Measurements from ENCODE around the gene AKIRIN2.

The AKIRIN2 gene

DNA sequence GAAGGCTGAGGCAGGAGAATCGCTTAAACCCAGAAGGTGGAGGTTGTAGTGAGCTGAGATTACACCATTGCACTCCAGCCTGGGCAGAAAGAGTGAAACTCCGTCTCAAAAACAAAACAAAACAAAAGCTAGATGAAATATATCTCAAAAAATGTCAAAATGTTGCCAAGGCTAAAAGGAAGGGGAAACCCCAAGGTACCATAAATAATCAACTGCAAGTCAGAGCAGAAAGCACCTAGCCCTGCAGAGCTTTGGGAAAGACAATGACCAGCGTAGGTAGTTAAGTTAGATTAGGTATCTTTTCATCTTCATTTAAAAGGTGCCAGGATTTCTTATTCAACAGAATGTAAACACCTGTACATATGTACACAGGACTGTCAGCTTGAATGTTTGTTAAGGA is 33.0 kb downstream of the AKIRIN2 start:
- H3K27ac ChIP-seq (ENCODE audit: low read length): no peak overlapping the region
- H3K36me3 ChIP-seq (ENCODE audit: control insufficient read depth, insufficient read depth, low read length): no peaks in the 10 kb centered on the region; the same call in 1 of the 2 replicates
- no peaks in the 10 kb centered on the region for H3K9me3 ChIP-seq (ENCODE audit: control insufficient read depth, insufficient read depth, low read length)
- no peak for DNase-seq (ENCODE audit: low read depth, low spot score)
- H3K4me1 ChIP-seq (ENCODE audit: control insufficient read depth, insufficient read depth, low read length): no peaks in the 10 kb centered on the region
- WGBS (ENCODE audit: insufficient coverage, insufficient read length): no CpG with 5 or more reads among the region's 3 CpGs
- H3K27me3 ChIP-seq (ENCODE audit: control insufficient read depth, insufficient read depth, low read length): no peaks in the 10 kb centered on the region
- H3K4me3 ChIP-seq (ENCODE audit: low read length): no peak overlapping the region

DNA sequence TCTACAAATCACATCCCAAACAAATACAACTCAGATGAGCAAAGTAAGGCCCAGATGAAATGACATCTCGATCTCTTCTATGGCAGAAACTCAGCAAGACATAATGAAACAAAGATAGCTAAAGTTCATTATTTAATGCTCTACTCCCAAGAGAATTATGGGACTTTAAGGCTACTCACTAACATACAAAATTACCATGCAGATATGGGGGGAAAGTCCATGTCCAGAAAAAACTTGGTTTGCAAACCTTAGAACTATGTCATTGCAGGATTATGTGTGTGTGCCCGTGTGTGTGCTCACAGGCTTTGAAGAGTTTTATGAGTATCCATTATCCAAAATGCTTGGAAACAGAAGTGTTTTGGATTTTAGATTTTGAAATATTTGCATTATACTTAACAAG is 34.0 kb downstream of the AKIRIN2 start:
- Histone ChIP-seq H3K36me3 (ENCODE audit: control insufficient read depth, insufficient read depth, low read length) (no peaks in the 10 kb centered on the region; the same call in 1 of the 2 replicates), H3K27ac (ENCODE audit: low read length) (no peak overlapping the region), H3K4me1 (ENCODE audit: control insufficient read depth, insufficient read depth, low read length) (no peaks in the 10 kb centered on the region), H3K4me3 (ENCODE audit: low read length) (no peak overlapping the region), H3K9me3 (ENCODE audit: control insufficient read depth, insufficient read depth, low read length) (no peaks in the 10 kb centered on the region), H3K27me3 (ENCODE audit: control insufficient read depth, insufficient read depth, low read length) (no peaks in the 10 kb centered on the region)
- DNase-seq (ENCODE audit: low read depth, low spot score): no peak
- no CpG with 5 or more reads among the region's 2 CpGs for WGBS (ENCODE audit: insufficient coverage, insufficient read length)

DNA sequence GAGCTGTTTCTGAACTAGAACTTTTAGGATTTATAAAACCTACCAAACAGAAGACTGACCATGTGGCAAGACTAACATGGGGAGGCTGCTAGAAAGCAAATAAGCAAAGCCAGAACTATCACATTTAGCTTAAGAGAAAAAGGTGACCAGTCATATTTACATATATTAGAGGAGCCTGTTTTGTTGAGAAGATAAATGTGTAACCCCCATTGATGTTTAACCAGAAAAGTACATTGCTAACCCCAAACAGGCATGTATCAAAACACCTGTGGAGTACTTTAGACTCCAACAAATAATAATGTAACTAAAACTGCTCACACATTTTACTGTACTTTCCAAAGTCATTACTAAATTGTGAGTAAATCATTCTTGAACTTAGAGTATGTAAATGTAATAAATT is 35.0 kb downstream of the AKIRIN2 start:
- Histone ChIP-seq H3K9me3 (ENCODE audit: control insufficient read depth, insufficient read depth, low read length) (no peaks in the 10 kb centered on the region), H3K27ac (ENCODE audit: low read length) (no peak overlapping the region), H3K4me1 (ENCODE audit: control insufficient read depth, insufficient read depth, low read length) (no peaks in the 10 kb centered on the region), H3K27me3 (ENCODE audit: control insufficient read depth, insufficient read depth, low read length) (no peaks in the 10 kb centered on the region), H3K4me3 (ENCODE audit: low read length) (no peak overlapping the region), H3K36me3 (ENCODE audit: control insufficient read depth, insufficient read depth, low read length) (no peaks in the 10 kb centered on the region; the same call in 1 of the 2 replicates)
- DNase-seq (ENCODE audit: low read depth, low spot score): no peak

DNA sequence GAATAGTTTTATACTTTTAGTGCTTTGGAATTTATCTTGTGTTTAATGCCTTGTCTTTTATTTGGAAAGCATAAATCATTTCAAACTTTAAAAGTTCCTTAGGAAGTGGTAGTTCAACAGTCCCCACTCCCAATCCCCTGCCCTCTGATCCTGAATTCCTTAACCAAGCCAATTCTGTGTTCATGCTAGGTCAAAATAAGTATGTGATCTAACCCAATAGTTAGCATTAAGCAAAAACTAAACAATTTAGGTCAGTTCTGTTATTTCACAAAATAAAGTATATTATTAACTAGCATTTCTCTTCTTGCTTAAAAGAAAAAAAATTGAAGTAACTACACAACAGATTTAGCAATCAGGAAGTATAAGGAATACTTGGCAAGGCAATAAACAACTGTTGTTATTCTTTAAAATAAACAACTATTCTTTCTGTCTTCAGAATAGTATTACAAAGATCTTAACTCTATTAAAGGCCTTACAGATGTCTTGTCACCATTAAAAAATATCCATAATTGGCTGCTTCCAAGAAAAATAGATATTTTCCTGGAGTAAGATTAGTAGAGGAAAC is 37.0 kb downstream of the AKIRIN2 start:
- Histone ChIP-seq H3K4me3 (ENCODE audit: low read length) (no peak overlapping the region), H3K27ac (ENCODE audit: low read length) (no peak overlapping the region), H3K9me3 (ENCODE audit: control insufficient read depth, insufficient read depth, low read length) (no peaks in the 10 kb centered on the region), H3K27me3 (ENCODE audit: control insufficient read depth, insufficient read depth, low read length) (no peaks in the 10 kb centered on the region), H3K36me3 (ENCODE audit: control insufficient read depth, insufficient read depth, low read length) (no peaks in the 10 kb centered on the region; the same call in 1 of the 2 replicates), H3K4me1 (ENCODE audit: control insufficient read depth, insufficient read depth, low read length) (no peaks in the 10 kb centered on the region)
- no peak for DNase-seq (ENCODE audit: low read depth, low spot score)

DNA sequence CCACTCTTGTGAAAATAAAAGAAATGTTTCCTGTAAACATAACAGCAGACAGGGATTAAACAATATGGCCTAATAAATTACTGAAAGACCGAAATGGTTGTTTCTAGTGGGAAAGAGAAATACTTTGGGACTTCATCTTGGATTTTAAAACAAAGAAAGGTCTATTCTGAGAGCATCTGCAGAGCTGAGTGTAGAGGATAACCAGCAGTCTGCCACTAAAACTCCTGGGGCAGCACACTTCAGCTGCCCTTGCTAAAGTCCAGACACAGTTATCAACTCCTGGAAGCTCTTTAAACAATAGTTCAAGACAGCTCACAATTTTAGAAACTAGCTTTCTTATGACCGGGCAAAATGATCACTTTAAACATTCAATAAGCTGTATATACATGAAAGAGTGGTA is 38.6 kb downstream of the AKIRIN2 start:
- Histone ChIP-seq H3K36me3 (ENCODE audit: control insufficient read depth, insufficient read depth, low read length) (no peaks in the 10 kb centered on the region; the same call in 1 of the 2 replicates), H3K9me3 (ENCODE audit: control insufficient read depth, insufficient read depth, low read length) (no peaks in the 10 kb centered on the region), H3K4me3 (ENCODE audit: low read length) (no peak overlapping the region), H3K4me1 (ENCODE audit: control insufficient read depth, insufficient read depth, low read length) (no peaks in the 10 kb centered on the region), H3K27ac (ENCODE audit: low read length) (no peak overlapping the region), H3K27me3 (ENCODE audit: control insufficient read depth, insufficient read depth, low read length) (no peaks in the 10 kb centered on the region)
- DNase-seq (ENCODE audit: low read depth, low spot score): no peak
- no CpG with 5 or more reads among the region's 2 CpGs for WGBS (ENCODE audit: insufficient coverage, insufficient read length)

DNA sequence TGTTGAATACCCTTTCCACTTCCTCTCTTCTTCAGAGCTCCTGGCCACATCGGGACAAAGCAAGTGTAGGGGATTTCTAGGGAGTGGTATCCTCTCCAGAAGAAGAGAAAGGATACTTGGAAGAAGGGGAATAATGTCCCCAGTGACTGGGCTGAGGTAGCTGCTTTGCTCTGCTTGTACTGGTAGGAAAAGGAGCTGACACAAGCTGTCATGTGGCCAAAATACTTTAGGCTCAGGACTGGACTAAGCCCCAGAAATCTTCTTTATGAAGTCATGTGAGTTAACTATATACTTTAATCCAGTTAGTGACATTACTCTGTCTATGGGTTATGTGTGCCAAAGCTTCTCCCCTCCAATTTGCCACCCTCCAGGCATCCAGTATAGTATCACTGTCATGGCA is 40.5 kb downstream of the AKIRIN2 start:
- no peaks in the 10 kb centered on the region; the same call in 1 of the 2 replicates for H3K36me3 ChIP-seq (ENCODE audit: control insufficient read depth, insufficient read depth, low read length)
- DNase-seq (ENCODE audit: low read depth, low spot score): no peak
- H3K27ac ChIP-seq (ENCODE audit: low read length): no peak overlapping the region
- no peaks in the 10 kb centered on the region for H3K9me3 ChIP-seq (ENCODE audit: control insufficient read depth, insufficient read depth, low read length)
- no peaks in the 10 kb centered on the region for H3K4me1 ChIP-seq (ENCODE audit: control insufficient read depth, insufficient read depth, low read length)
- H3K27me3 ChIP-seq (ENCODE audit: control insufficient read depth, insufficient read depth, low read length): no peaks in the 10 kb centered on the region
- WGBS (ENCODE audit: insufficient coverage, insufficient read length): no CpG with 5 or more reads among the region's 1 CpG
- H3K4me3 ChIP-seq (ENCODE audit: low read length): no peak overlapping the region

GRCh38 chr6:87661016-87661415 is 41.0 kb downstream of the AKIRIN2 start:
- no peak overlapping the region for H3K27ac ChIP-seq (ENCODE audit: low read length)
- H3K9me3 ChIP-seq (ENCODE audit: control insufficient read depth, insufficient read depth, low read length): no peaks in the 10 kb centered on the region
- H3K4me3 ChIP-seq (ENCODE audit: low read length): no peak overlapping the region
- no peak for DNase-seq (ENCODE audit: low read depth, low spot score)
- no CpG with 5 or more reads among the region's 1 CpG for WGBS (ENCODE audit: insufficient coverage, insufficient read length)
- no peaks in the 10 kb centered on the region; the same call in 1 of the 2 replicates for H3K36me3 ChIP-seq (ENCODE audit: control insufficient read depth, insufficient read depth, low read length)
- H3K27me3 ChIP-seq (ENCODE audit: control insufficient read depth, insufficient read depth, low read length): no peaks in the 10 kb centered on the region
- H3K4me1 ChIP-seq (ENCODE audit: control insufficient read depth, insufficient read depth, low read length): no peaks in the 10 kb centered on the region

DNA sequence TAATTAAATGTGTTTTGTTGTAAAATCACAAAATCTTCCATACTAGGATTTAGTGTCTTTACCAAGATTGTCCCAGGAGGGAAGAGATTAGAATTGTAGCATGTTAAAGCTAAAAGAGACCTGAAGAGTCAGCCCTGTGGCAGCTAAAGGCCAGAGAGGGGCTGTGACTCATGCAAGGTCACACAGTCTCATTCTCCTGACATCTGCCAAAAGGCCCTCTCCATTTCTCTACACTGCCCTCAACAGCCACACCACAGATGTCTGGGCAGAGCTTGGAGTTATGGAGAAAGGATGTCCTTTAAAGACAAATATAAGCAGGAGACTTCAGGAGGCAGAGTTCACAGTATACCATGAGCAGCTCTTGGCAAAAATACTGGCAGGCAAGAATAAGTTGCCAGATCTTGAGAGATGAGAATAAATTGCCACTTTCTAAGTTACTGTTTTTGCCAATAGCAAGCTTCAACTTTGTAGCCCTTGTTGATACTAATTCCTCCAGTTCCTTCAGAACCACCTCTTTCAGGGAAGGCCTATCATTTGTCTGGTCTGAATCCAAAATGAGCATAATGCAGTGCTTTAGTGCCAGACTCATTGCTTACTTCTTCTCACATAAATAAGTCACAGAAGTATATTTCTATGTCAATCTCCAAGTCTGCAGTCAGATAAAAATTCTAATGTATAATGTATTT is 41.7 kb downstream of the AKIRIN2 start:
- no peaks in the 10 kb centered on the region for H3K9me3 ChIP-seq (ENCODE audit: control insufficient read depth, insufficient read depth, low read length)
- no peak for DNase-seq (ENCODE audit: low read depth, low spot score)
- no peaks in the 10 kb centered on the region for H3K4me1 ChIP-seq (ENCODE audit: control insufficient read depth, insufficient read depth, low read length)
- H3K27me3 ChIP-seq (ENCODE audit: control insufficient read depth, insufficient read depth, low read length): no peaks in the 10 kb centered on the region
- no peak overlapping the region for H3K4me3 ChIP-seq (ENCODE audit: low read length)
- no peak overlapping the region for H3K27ac ChIP-seq (ENCODE audit: low read length)
- no peaks in the 10 kb centered on the region; the same call in 1 of the 2 replicates for H3K36me3 ChIP-seq (ENCODE audit: control insufficient read depth, insufficient read depth, low read length)

- Histone ChIP-seq H3K36me3 (ENCODE audit: control insufficient read depth, insufficient read depth, low read length) (no peaks in the 10 kb centered on the region; the same call in 1 of the 2 replicates), H3K4me3 (ENCODE audit: low read length) (no peak overlapping the region), H3K27me3 (ENCODE audit: control insufficient read depth, insufficient read depth, low read length) (no peaks in the 10 kb centered on the region), H3K4me1 (ENCODE audit: control insufficient read depth, insufficient read depth, low read length) (peaks cover 3% of the 10 kb centered on the region; the same call in 1 of the 2 replicates), H3K9me3 (ENCODE audit: control insufficient read depth, insufficient read depth, low read length) (no peaks in the 10 kb centered on the region), H3K27ac (ENCODE audit: low read length) (no peak overlapping the region)
- DNase-seq (ENCODE audit: low read depth, low spot score): no peak
Measured at GRCh38 chr6:87658516-87658915, 43.5 kb downstream of the AKIRIN2 start.

GRCh38 chr6:87656857-87657256 is 45.2 kb downstream of the AKIRIN2 start:
- Histone ChIP-seq H3K27ac (ENCODE audit: low read length) (no peak overlapping the region), H3K27me3 (ENCODE audit: control insufficient read depth, insufficient read depth, low read length) (no peaks in the 10 kb centered on the region), H3K36me3 (ENCODE audit: control insufficient read depth, insufficient read depth, low read length) (no peaks in the 10 kb centered on the region; the same call in 1 of the 2 replicates), H3K4me3 (ENCODE audit: low read length) (no peak overlapping the region), H3K9me3 (ENCODE audit: control insufficient read depth, insufficient read depth, low read length) (no peaks in the 10 kb centered on the region), H3K4me1 (ENCODE audit: control insufficient read depth, insufficient read depth, low read length) (peaks cover 3% of the 10 kb centered on the region; the same call in 1 of the 2 replicates)
- DNase-seq (ENCODE audit: low read depth, low spot score): no peak

- no peak for DNase-seq (ENCODE audit: low read depth, low spot score)
- Histone ChIP-seq H3K4me1 (ENCODE audit: control insufficient read depth, insufficient read depth, low read length) (peaks cover 3% of the 10 kb centered on the region; the same call in 1 of the 2 replicates), H3K36me3 (ENCODE audit: control insufficient read depth, insufficient read depth, low read length) (no peaks in the 10 kb centered on the region; the same call in 1 of the 2 replicates), H3K27ac (ENCODE audit: low read length) (no peak overlapping the region), H3K9me3 (ENCODE audit: control insufficient read depth, insufficient read depth, low read length) (no peaks in the 10 kb centered on the region), H3K27me3 (ENCODE audit: control insufficient read depth, insufficient read depth, low read length) (no peaks in the 10 kb centered on the region), H3K4me3 (ENCODE audit: low read length) (no peak overlapping the region)
Measured at GRCh38 chr6:87655824-87656223, 46.2 kb downstream of the AKIRIN2 start.
